Heart left ventricle (tissue), 13 donors: ENCODE data around the gene USP6NL.

Experiments used
- CTCF ChIP-seq, 12 donors: fragments of 200-600 bp; sonication (generic) in 4 of 12; IDR thresholded peaks; one replicate each; pipeline versions ENCODE4 v1.5.0 to v1.8.0; 2018 to 2022; ENCODE audit warnings: antibody characterized with exemption in 12 of 12, mild to moderate bottlenecking in 5 of 12
- POLR2A ChIP-seq, 2 donors: fragments of 450-650 bp; IDR thresholded peaks; one replicate each; pipeline ENCODE4 v1.6.1; 2017; ENCODE audit warnings: antibody characterized with exemption in 2 of 2, mild to moderate bottlenecking in 2 of 2, moderate library complexity in 2 of 2
- donor health status: ischemic (EF 13 %, LVEDD 7.1; RV severe dilation, severe dysfunction).
- donor health status: DM: no; HTN: yes; CAD: no.
- donor health status: DM: no; HTN: no; CAD: no.
- donor health status: ischemic (EF 25% LVEDD 6.9; RV normal size, moderate dysfunction).
- donor health status: ischemic (EF 25% LVEDD 5.7; RV mildly dilated, moderate dysfunction).
- donor health status: ischemic (EF 35%, LVEDD 5.7; RV mildly dilated, moderate dysfunction).
- donor health status: nonischemic (EF 11% LVEDD 7.7; RV severe dilation, severe dysfunction).
- donor health status: DM: yes; HTN: yes; CAD: no.
- donor health status: PGD.
- donor health status: ischemic (EF 29% LVEDD 5.4; RV normal size, mild dysfunction).
- donor health status: nonischemic (EF 23%, LVEDD 6.1; RV moderate dilation, normal function).

GRCh38 chr10:11462071-11462470, 149.4 kb downstream of the USP6NL start:
- TF ChIP-seq POLR2A (IDR thresholded peaks at IDR 0.05) (no peak), CTCF (IDR thresholded peaks at IDR 0.05) (no peak)
